Measurements from ENCODE around the gene TMEM87B. TPM values are rescaled to one million over a fixed set of nuclear protein-coding genes. Genes with fewer than 3 reads are reported as not detected.

TMEM87B gene
- total RNA-seq, 2 experiments from 2014 or later, result 11.4 to 12.2 TPM

GRCh38 chr2:112024896-112025491 is 30.1 kb upstream of the TMEM87B start:
- no peaks in the 10 kb centered on the region for H3K4me1 Mint-ChIP-seq (ENCODE audit: low read depth)
- intact Hi-C loops (cut with micrococcal nuclease), result no loop called here
- CTCF ChIA-PET, result no interaction called here
- H3K36me3 Mint-ChIP-seq (ENCODE audit: low read depth), result no peaks in the 10 kb centered on the region
- H3K27ac Mint-ChIP-seq, result no peak overlapping the region
- no peak for ATAC-seq
- H3K27me3 Mint-ChIP-seq, result peaks cover 7% of the 10 kb centered on the region
- TF ChIP-seq CTCF (IDR thresholded peaks at IDR 0.05), result no peak
- DNase-seq, result no peak
- POLR2A ChIA-PET, result interaction anchor here (0.7 kb wide), 1 partner anchor 122 kb away, joined by 4 read pairs; no protein-coding TSS in a partner anchor
- no peaks in the 10 kb centered on the region for H3K9me3 Mint-ChIP-seq
- no peak overlapping the region for H3K4me3 Mint-ChIP-seq

GRCh38 chr2:112026509-112026908 is 28.6 kb upstream of the TMEM87B start:
- ATAC-seq (no peak), DNase-seq (no peak)
- H3K36me3 Mint-ChIP-seq (ENCODE audit: low read depth), result no peaks in the 10 kb centered on the region
- POLR2A ChIA-PET, result no interaction called here
- no peaks in the 10 kb centered on the region for H3K9me3 Mint-ChIP-seq
- intact Hi-C loops (cut with micrococcal nuclease), result no loop called here
- H3K4me1 Mint-ChIP-seq (ENCODE audit: low read depth), result no peaks in the 10 kb centered on the region
- no peak overlapping the region for H3K4me3 Mint-ChIP-seq
- H3K27me3 Mint-ChIP-seq, result peaks cover 4% of the 10 kb centered on the region
- CTCF ChIA-PET, result no interaction called here
- no peak for TF ChIP-seq CTCF (IDR thresholded peaks at IDR 0.05)
- H3K27ac Mint-ChIP-seq, result no peak overlapping the region

GRCh38 chr2:112027767-112028166 is 27.3 kb upstream of the TMEM87B start:
- Mint-ChIP-seq H3K4me3 (no peak overlapping the region), H3K9me3 (no peaks in the 10 kb centered on the region), H3K36me3 (ENCODE audit: low read depth) (no peaks in the 10 kb centered on the region), H3K27me3 (peaks cover 6% of the 10 kb centered on the region), H3K27ac (no peak overlapping the region), H3K4me1 (ENCODE audit: low read depth) (peaks cover 3% of the 10 kb centered on the region)
- ChIA-PET POLR2A (no interaction called here), CTCF (interaction anchor here (1.1 kb wide), 1 partner anchor 9 kb away, joined by 3 read pairs; no protein-coding TSS in a partner anchor)
- intact Hi-C loops (cut with micrococcal nuclease), result no loop called here
- ATAC-seq (no peak), DNase-seq (no peak)
- TF ChIP-seq CTCF (IDR thresholded peaks at IDR 0.05), result no peak

- no peak for DNase-seq
- H3K36me3 Mint-ChIP-seq (ENCODE audit: low read depth), result no peaks in the 10 kb centered on the region
- H3K27me3 Mint-ChIP-seq, result peaks cover 6% of the 10 kb centered on the region
- peaks cover 3% of the 10 kb centered on the region for H3K4me1 Mint-ChIP-seq (ENCODE audit: low read depth)
- TF ChIP-seq CTCF (IDR thresholded peaks at IDR 0.05), result no peak
- H3K4me3 Mint-ChIP-seq, result no peak overlapping the region
- ChIA-PET POLR2A (interaction anchor here (0.8 kb wide), 1 partner anchor 311 kb away, joined by 4 read pairs; no protein-coding TSS in a partner anchor), CTCF (interaction anchor here (1.2 kb wide), 1 partner anchor 14 kb away, joined by 3 read pairs; no protein-coding TSS in a partner anchor)
- no peak overlapping the region for H3K27ac Mint-ChIP-seq
- intact Hi-C loops (cut with micrococcal nuclease), result no loop called here
- no peak for ATAC-seq
- no peaks in the 10 kb centered on the region for H3K9me3 Mint-ChIP-seq
Observed at GRCh38 chr2:112029164-112029563, 25.9 kb upstream of the TMEM87B start.

GRCh38 chr2:112031473-112032223 is 23.4 kb upstream of the TMEM87B start:
- H3K9me3 Mint-ChIP-seq, result peaks cover 2% of the 10 kb centered on the region
- ChIA-PET CTCF (no interaction called here), POLR2A (no interaction called here)
- no peak overlapping the region for H3K4me3 Mint-ChIP-seq
- H3K4me1 Mint-ChIP-seq (ENCODE audit: low read depth), result peaks cover 3% of the 10 kb centered on the region
- intact Hi-C loops (cut with micrococcal nuclease), result no loop called here
- no peaks in the 10 kb centered on the region for H3K36me3 Mint-ChIP-seq (ENCODE audit: low read depth)
- no peak for TF ChIP-seq CTCF (IDR thresholded peaks at IDR 0.05)
- peaks cover 6% of the 10 kb centered on the region for H3K27me3 Mint-ChIP-seq
- ATAC-seq (no peak), DNase-seq (no peak)
- no peak overlapping the region for H3K27ac Mint-ChIP-seq

Measured in activated CD8-positive, alpha-beta T cell treated with anti-CD3 and anti-CD28 coated beads for 36 hours (primary cell).